ENCODE measurements around the gene BTG3. TPM values are rescaled to one million over a fixed set of nuclear protein-coding genes. Genes with fewer than 3 reads are reported as not detected.

BTG3 gene
- total and polyA plus RNA-seq, 10 of the 15 experiments (the other 5 are each of a cell fraction or from before 2014, with no cell fraction given), result 15.7 to 74.4 (median 34.8) TPM

DNA sequence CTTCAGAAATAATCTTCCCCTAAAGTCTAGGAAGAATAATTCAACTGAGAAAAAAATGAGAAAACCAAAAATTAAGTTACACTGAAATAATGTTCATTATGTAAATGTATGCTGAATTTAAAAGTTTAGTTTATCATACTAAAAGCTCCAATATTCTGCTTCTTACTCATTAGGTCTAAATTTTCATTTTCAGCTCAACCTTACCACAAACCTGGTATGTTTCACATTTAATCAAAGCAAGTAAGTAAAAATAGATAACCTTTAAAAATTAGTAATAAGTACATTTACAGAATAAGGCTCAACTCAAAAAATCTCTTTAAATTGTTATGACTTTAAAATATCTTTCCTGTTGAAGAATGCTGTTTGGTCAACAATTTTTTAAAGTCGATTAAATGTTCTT lies 15.0 kb downstream of the BTG3 start (continued):
- TF ChIP-seq, protein P1, sequence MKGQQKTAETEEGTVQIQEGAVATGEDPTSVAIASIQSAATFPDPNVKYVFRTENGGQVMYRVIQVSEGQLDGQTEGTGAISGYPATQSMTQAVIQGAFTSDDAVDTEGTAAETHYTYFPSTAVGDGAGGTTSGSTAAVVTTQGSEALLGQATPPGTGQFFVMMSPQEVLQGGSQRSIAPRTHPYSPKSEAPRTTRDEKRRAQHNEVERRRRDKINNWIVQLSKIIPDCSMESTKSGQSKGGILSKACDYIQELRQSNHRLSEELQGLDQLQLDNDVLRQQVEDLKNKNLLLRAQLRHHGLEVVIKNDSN (IDR thresholded peaks at IDR 0.05; ENCODE audit: borderline replicate concordance, extremely low read length, insufficient read depth, low read depth, low read length), result no peak
- TF ChIP-seq, protein P2, sequence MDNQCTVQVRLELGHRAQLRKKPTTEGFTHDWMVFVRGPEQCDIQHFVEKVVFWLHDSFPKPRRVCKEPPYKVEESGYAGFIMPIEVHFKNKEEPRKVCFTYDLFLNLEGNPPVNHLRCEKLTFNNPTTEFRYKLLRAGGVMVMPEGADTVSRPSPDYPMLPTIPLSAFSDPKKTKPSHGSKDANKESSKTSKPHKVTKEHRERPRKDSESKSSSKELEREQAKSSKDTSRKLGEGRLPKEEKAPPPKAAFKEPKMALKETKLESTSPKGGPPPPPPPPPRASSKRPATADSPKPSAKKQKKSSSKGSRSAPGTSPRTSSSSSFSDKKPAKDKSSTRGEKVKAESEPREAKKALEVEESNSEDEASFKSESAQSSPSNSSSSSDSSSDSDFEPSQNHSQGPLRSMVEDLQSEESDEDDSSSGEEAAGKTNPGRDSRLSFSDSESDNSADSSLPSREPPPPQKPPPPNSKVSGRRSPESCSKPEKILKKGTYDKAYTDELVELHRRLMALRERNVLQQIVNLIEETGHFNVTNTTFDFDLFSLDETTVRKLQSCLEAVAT (IDR thresholded peaks at IDR 0.05), result no peak
- TF ChIP-seq E2F8 (IDR thresholded peaks at IDR 0.05; ENCODE audit: low read depth, partially characterized antibody) (no peak), RB1 (IDR thresholded peaks at IDR 0.05; ENCODE audit: borderline replicate concordance) (no peak), BCL11A (IDR thresholded peaks at IDR 0.05; ENCODE audit: low read depth, low read length) (no peak)

- no peaks in the 10 kb centered on the region for H3K9me3 ChIP-seq (replicated peaks; ENCODE audit: control insufficient read depth, insufficient read depth, low read length)
- 86% methylated on average over 4 of the region's 4 CpGs for WGBS (ENCODE audit: insufficient coverage, insufficient replicate concordance, low lambda C conversion rate, missing lambda C conversion rate)
- no peaks in the 10 kb centered on the region for H3K4me1 ChIP-seq (ENCODE audit: control insufficient read depth, insufficient read depth, low read length)
- in situ Hi-C loops (cut with MboI) (no loop called here), intact Hi-C loops (cut with micrococcal nuclease; ENCODE audit: unreplicated experiment) (no loop called here)
- H3K4me3 ChIP-seq, result no peak overlapping the region
- ChIA-PET POLR2A (no interaction called here), CTCF (interaction anchor here (1.3 to 1.7 kb wide), 2 partner anchors 203 to 335 kb away, joined by 4 to 7 read pairs; no protein-coding TSS in a partner anchor), RAD21 (ENCODE audit: unreplicated experiment) (interaction anchor here (0.7 kb wide), 1 partner anchor 17 kb away, joined by 3 read pairs; no protein-coding TSS in a partner anchor), SMC1A (ENCODE audit: uncharacterized antibody, unreplicated experiment) (interaction anchor here (1.0 kb wide), 1 partner anchor 204 kb away, joined by 3 read pairs; no protein-coding TSS in a partner anchor)
- H3K4me2 ChIP-seq (ENCODE audit: control insufficient read depth, insufficient read depth), result no peak overlapping the region
- no peak for ATAC-seq
- no peak for DNase-seq (ENCODE audit: low read depth, low spot score)
- no peaks in the 10 kb centered on the region for H3K79me2 ChIP-seq (ENCODE audit: control insufficient read depth, insufficient read depth, low read length)
- FAIRE-seq, result no peak
- H4K20me1 ChIP-seq (ENCODE audit: control insufficient read depth, insufficient read depth), result no peaks in the 10 kb centered on the region
- H2AFZ ChIP-seq (ENCODE audit: control insufficient read depth, low read depth, low read length), result no peak overlapping the region
- H3K9ac ChIP-seq (ENCODE audit: control insufficient read depth, insufficient read depth, low read length), result no peak overlapping the region
- H3K27ac ChIP-seq (ENCODE audit: control insufficient read depth, insufficient read depth), result no peak overlapping the region
- no TSS peak for BruUV-seq (replicated peaks)
- H3K27me3 ChIP-seq (replicated peaks in 1 of 2; ENCODE audit: control insufficient read depth in 2 of 2, insufficient read depth in 2 of 2, low read length in 1 of 2), result no peaks in the 10 kb centered on the region
- H3K36me3 ChIP-seq (ENCODE audit: control insufficient read depth in 2 of 2, insufficient read depth in 2 of 2, low read length in 1 of 2), result peaks cover 0 to 9% of the 10 kb centered on the region in 2 experiments; a peak in 2 of 4 replicates
- no peak for TF ChIP-seq HDAC6 (IDR thresholded peaks at IDR 0.05; ENCODE audit: unreplicated experiment)
- TF ChIP-seq BCL3 (IDR thresholded peaks at IDR 0.05; ENCODE audit: borderline replicate concordance, insufficient read depth, low read depth, low read length, poor library complexity, severe bottlenecking), result peak; percentile 55
- no peak for TF ChIP-seq CUX1 (IDR thresholded peaks at IDR 0.05; ENCODE audit: insufficient replicate concordance, low read depth, low read length)
These were observed 22.3 kb downstream of the BTG3 start for GRCh38 chr21:17590430-17590829.

Data from GM12878 (cell line).